AG09309 (cell line): ENCODE data around the gene CACNA1B.

Source experiments
- DNase-seq: peaks from one replicate; pipeline ENCODE4 v3.0.0-alpha.2; 2010; ENCODE audit warnings: low read depth
- H3K4me3 ChIP-seq: 2 replicates; pipeline ENCODE4 v1.5.1; 2011; ENCODE audit warnings: mild to moderate bottlenecking, low read depth, low read length, moderate library complexity; ENCODE audit not compliant: control insufficient read depth
- TF ChIP-seq, protein P1 (sequence below): IDR thresholded peaks from 2 replicates; pipeline ENCODE4 v1.5.1; 2011; ENCODE audit warnings: mild to moderate bottlenecking, low read depth, low read length, inconsistent platforms; ENCODE audit not compliant: insufficient read depth, control insufficient read depth; ENCODE audit errors: missing control alignments

The CACNA1B gene

DNA sequence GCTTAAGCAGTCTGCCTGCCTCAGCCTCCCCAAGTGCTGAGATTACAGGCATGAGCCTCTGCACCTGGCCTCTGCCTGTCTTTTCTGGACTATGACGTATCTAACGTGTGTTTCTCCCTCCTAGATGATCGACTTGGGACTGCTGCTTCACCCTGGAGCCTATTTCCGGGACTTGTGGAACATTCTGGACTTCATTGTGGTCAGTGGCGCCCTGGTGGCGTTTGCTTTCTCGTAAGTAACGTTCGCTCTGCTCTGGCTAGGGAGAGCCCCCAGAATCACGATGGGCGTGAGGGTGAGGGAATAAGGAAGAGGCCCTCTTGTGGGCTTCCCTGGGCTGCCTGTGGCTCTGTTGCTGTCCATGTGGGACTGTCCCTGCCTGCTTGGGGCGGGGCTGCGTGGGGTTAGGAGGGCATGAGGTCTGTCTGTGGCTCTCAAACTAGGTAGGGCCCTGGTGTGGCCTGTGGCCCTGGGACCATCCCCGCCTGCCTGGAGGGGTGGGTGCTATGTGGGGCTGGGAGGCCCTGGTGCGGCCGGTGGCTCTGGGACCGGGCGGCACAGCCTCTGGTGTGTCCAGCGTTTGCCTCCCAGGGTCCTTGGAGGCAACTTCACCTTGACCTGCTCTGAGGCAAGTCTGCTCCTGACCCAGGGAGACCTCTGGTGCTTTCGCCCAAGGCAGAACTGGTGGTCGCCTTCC lies 171.7 kb downstream of the CACNA1B start:
- TF ChIP-seq, protein P1, sequence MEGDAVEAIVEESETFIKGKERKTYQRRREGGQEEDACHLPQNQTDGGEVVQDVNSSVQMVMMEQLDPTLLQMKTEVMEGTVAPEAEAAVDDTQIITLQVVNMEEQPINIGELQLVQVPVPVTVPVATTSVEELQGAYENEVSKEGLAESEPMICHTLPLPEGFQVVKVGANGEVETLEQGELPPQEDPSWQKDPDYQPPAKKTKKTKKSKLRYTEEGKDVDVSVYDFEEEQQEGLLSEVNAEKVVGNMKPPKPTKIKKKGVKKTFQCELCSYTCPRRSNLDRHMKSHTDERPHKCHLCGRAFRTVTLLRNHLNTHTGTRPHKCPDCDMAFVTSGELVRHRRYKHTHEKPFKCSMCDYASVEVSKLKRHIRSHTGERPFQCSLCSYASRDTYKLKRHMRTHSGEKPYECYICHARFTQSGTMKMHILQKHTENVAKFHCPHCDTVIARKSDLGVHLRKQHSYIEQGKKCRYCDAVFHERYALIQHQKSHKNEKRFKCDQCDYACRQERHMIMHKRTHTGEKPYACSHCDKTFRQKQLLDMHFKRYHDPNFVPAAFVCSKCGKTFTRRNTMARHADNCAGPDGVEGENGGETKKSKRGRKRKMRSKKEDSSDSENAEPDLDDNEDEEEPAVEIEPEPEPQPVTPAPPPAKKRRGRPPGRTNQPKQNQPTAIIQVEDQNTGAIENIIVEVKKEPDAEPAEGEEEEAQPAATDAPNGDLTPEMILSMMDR, result no peak
- no peak overlapping the region for H3K4me3 ChIP-seq
- no peak for DNase-seq

DNA sequence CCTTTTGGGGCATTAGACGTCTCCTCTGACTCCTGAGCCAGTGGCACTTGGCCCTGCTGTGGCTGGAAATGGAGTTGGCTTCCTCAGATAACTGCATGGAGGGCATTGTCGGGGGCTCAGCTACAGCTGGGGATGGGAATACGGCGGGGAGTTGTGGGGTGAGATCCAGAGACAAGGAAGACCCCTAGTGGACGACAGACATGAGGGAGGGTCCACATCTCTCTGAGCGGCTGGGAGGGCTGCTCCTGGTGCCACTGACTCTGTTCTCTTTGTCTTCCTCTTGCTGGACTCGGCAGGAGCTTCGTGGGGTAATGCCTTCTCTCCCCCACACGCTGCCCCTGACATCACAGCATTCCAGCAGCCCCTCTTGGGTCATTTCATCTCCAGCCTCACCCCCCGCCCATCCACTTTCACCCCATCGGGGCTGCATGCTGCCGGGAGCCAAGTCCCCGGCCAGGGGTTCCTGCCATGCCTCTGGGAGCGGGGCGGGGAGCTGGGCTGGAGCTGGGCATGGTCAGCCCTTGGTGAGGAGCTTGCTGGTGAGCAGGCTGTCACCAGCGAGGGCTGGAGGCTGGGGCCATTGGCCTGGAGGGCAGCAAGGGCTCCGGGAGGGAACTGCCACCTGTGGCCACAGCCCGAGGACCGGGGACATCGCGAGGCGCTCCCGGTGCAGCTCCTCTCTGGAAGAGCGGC lies 172.3 kb downstream of the CACNA1B start:
- TF ChIP-seq, protein P1, result no peak
- no peak overlapping the region for H3K4me3 ChIP-seq
- DNase-seq, result no peak

DNA sequence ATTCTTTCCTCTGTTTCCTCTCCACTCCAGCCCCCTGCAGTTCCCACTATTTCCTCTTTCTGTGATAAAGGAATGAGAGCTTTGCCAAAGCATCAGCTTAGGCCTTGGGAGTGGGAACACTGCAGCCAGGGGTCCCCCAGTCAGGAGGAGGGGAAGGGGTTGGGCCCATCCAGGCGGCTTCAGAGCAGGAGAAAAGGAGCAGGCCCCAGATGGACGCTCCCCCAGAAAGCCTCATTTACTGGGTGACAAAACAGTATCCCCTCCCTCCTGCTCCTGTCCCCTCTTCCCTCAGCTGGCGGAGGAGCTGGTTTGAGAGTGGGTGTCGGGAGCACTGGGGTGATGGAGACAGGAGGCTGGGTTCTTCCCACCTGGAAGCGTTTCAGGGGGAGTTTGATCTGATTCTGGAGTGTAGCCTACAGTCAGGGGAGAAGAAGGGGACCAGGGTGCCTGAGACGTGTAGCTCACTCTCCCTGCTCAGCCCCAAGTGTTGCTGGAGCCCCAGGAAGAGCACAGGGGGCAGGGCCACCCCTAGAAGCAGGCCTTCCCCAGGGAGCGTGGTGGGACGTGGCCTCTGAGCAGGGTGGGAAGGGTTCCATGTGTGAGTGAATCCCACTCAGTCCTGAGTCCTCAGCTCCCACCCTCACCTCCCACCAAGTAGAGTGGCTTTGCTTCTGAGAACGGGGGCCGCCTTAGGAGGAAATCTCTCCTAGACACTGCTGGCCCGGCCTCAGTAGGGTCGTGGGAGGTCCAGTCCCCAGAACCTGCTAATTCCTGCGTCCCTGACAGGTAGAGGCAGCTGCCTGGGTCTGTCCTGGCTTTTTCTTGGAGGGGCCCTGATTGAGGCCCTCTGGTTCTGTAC lies 173.1 kb downstream of the CACNA1B start:
- H3K4me3 ChIP-seq, result no peak overlapping the region
- DNase-seq, result no peak
- TF ChIP-seq, protein P1, result no peak

DNA sequence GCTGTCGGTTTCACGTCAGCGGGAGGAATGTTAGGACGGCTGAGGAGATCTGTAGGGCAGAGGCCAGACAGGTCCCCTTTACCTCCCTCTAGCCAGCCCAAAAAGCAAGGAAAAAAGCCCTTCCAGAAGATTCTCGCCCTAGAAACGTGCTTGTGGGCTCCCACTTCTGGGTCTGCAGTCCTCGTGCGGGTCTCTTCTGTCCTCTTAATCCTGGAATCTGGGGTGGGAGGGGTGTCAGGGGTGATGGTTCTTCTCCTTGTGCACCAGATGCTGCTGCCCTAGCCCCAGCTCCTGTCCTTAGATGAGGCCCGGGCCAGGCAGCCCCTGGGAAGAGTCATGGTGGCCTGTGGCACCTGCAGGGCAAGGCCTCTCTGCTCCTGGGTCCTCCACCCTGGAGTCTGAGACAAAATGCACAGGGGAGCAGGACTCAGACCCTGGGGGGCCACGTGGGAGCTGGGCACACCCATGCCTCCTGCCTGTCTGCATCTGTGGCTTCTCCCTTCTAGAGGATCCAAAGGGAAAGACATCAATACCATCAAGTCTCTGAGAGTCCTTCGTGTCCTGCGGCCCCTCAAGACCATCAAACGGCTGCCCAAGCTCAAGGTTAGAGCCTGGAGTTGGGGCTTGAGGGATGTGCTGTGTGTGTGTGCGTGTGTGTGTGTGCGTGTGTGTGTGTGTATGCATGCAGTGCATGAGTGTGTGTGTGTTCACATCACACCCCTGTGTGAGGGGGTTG lies 174.2 kb downstream of the CACNA1B start:
- no peak for DNase-seq
- H3K4me3 ChIP-seq, result no peak overlapping the region
- TF ChIP-seq, protein P1, result no peak

DNA sequence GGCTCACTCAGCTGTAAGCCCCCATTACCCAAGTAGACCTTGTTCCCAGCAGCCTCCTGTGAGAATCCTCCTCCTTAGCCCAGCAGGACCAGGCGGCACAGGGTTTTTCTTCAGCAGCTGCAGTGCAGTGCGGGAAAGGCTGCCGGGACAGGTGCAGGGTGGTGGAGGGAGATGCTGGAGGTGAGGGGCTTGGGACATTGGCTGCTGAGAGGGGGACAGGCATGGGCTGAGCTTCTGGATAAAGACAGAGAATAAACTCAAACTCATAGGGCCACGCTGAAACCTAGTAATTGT lies 174.7 kb downstream of the CACNA1B start:
- TF ChIP-seq, protein P1, result no peak
- no peak overlapping the region for H3K4me3 ChIP-seq
- DNase-seq, result no peak

DNA sequence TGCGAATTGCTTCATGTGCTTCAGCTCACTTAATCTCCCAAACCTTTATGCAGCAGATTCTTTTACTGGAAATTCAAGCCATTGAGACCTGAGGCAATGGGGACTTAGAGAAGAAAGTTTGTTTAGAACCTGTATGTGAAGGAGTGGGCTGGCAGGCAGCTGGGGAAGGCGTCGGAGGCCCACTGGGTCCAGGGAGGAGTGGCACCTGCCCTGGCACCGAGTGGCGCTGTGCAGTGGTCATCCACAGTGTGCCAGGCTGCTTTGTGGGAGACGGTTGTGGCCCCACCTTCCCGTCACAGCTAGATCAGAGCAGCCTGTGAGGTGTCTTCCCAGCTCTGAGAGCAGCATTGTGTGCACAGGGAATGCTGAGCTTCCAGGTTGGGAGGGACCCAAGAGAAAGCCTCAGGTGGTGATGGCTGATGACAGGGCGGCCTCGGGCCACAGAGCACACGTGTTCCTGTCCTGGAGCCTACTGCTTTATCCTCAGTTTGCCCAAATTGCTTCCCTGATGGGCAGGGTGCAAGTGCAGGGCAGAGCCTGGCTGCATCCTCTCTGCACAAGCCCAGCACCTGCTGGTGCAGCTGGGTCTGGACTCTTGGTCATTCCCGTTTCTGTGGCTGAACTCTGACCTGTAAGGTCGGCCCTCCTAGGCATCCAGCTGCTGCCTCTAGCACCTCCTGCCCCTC lies 175.2 kb downstream of the CACNA1B start:
- H3K4me3 ChIP-seq, result no peak overlapping the region
- TF ChIP-seq, protein P1, result no peak
- no peak for DNase-seq
